ENCODE results near the gene SLC13A3.

SLC13A3 gene

GRCh38 chr20:46652699-46653098 lies 1.4 kb upstream of the SLC13A3 start:
- H3K36me3 ChIP-seq (ENCODE audit: insufficient read depth, low read length): no peaks in the 10 kb centered on the region
- H3K9ac ChIP-seq (ENCODE audit: low read depth, low read length): no peak overlapping the region
- H3K9me3 ChIP-seq (ENCODE audit: control insufficient read depth, insufficient read depth, low read length): no peaks in the 10 kb centered on the region
- H3K4me1 ChIP-seq (ENCODE audit: insufficient read depth, low read length): no peaks in the 10 kb centered on the region

- Histone ChIP-seq H3K9ac (ENCODE audit: low read depth, low read length) (no peak overlapping the region; the same call in 1 of the 2 replicates), H3K4me1 (ENCODE audit: insufficient read depth, low read length) (no peaks in the 10 kb centered on the region), H3K9me3 (ENCODE audit: control insufficient read depth, insufficient read depth, low read length) (no peaks in the 10 kb centered on the region), H3K36me3 (ENCODE audit: insufficient read depth, low read length) (no peaks in the 10 kb centered on the region)
Observed at GRCh38 chr20:46650575-46651090, 626 bp downstream of the SLC13A3 start.

GRCh38 chr20:46649965-46650542 lies 1.2 kb downstream of the SLC13A3 start:
- Histone ChIP-seq H3K4me1 (ENCODE audit: insufficient read depth, low read length) (no peaks in the 10 kb centered on the region), H3K9ac (ENCODE audit: low read depth, low read length) (no peak overlapping the region), H3K9me3 (ENCODE audit: control insufficient read depth, insufficient read depth, low read length) (no peaks in the 10 kb centered on the region), H3K36me3 (ENCODE audit: insufficient read depth, low read length) (no peaks in the 10 kb centered on the region)

GRCh38 chr20:46649650-46649949 lies 1.7 kb downstream of the SLC13A3 start:
- H3K4me1 ChIP-seq (ENCODE audit: insufficient read depth, low read length): no peaks in the 10 kb centered on the region
- no peak overlapping the region for H3K9ac ChIP-seq (ENCODE audit: low read depth, low read length)
- no peaks in the 10 kb centered on the region for H3K36me3 ChIP-seq (ENCODE audit: insufficient read depth, low read length)
- H3K9me3 ChIP-seq (ENCODE audit: control insufficient read depth, insufficient read depth, low read length): no peaks in the 10 kb centered on the region

- H3K9me3 ChIP-seq (ENCODE audit: control insufficient read depth, insufficient read depth, low read length): no peaks in the 10 kb centered on the region
- no peaks in the 10 kb centered on the region for H3K36me3 ChIP-seq (ENCODE audit: insufficient read depth, low read length)
- no peak overlapping the region for H3K9ac ChIP-seq (ENCODE audit: low read depth, low read length)
- no peaks in the 10 kb centered on the region for H3K4me1 ChIP-seq (ENCODE audit: insufficient read depth, low read length)
Observed at GRCh38 chr20:46648903-46649649, 2.2 kb downstream of the SLC13A3 start.

GRCh38 chr20:46647469-46647868 lies 3.8 kb downstream of the SLC13A3 start:
- no peaks in the 10 kb centered on the region for H3K9me3 ChIP-seq (ENCODE audit: control insufficient read depth, insufficient read depth, low read length)
- no peaks in the 10 kb centered on the region for H3K4me1 ChIP-seq (ENCODE audit: insufficient read depth, low read length)
- H3K36me3 ChIP-seq (ENCODE audit: insufficient read depth, low read length): no peaks in the 10 kb centered on the region

GRCh38 chr20:46646659-46647380 lies 4.4 kb downstream of the SLC13A3 start:
- Histone ChIP-seq H3K36me3 (ENCODE audit: insufficient read depth, low read length) (no peaks in the 10 kb centered on the region), H3K9me3 (ENCODE audit: control insufficient read depth, insufficient read depth, low read length) (no peaks in the 10 kb centered on the region), H3K9ac (ENCODE audit: low read depth, low read length) (no peak overlapping the region), H3K4me1 (ENCODE audit: insufficient read depth, low read length) (no peaks in the 10 kb centered on the region)

More at GRCh38 chr20:46647469-46647868, 3.8 kb downstream of the SLC13A3 start:
- H3K9ac ChIP-seq (ENCODE audit: low read depth, low read length): no peak overlapping the region

GRCh38 chr20:46646122-46646521 lies 5.1 kb downstream of the SLC13A3 start:
- Histone ChIP-seq H3K36me3 (ENCODE audit: insufficient read depth, low read length) (no peaks in the 10 kb centered on the region), H3K9ac (ENCODE audit: low read depth, low read length) (no peak overlapping the region), H3K4me1 (ENCODE audit: insufficient read depth, low read length) (no peaks in the 10 kb centered on the region), H3K9me3 (ENCODE audit: control insufficient read depth, insufficient read depth, low read length) (no peaks in the 10 kb centered on the region)

GRCh38 chr20:46644733-46645132 lies 6.5 kb downstream of the SLC13A3 start:
- H3K36me3 ChIP-seq (ENCODE audit: insufficient read depth, low read length): no peaks in the 10 kb centered on the region
- no peak overlapping the region for H3K9ac ChIP-seq (ENCODE audit: low read depth, low read length)
- peaks cover 6% of the 10 kb centered on the region; the same call in 1 of the 2 replicates for H3K4me1 ChIP-seq (ENCODE audit: insufficient read depth, low read length)
- no peaks in the 10 kb centered on the region for H3K9me3 ChIP-seq (ENCODE audit: control insufficient read depth, insufficient read depth, low read length)

- Histone ChIP-seq H3K36me3 (ENCODE audit: insufficient read depth, low read length) (no peaks in the 10 kb centered on the region), H3K9me3 (ENCODE audit: control insufficient read depth, insufficient read depth, low read length) (no peaks in the 10 kb centered on the region), H3K4me1 (ENCODE audit: insufficient read depth, low read length) (peaks cover 6% of the 10 kb centered on the region; the same call in 1 of the 2 replicates), H3K9ac (ENCODE audit: low read depth, low read length) (no peak overlapping the region)
Observed at GRCh38 chr20:46644160-46644559, 7.1 kb downstream of the SLC13A3 start.

- Histone ChIP-seq H3K36me3 (ENCODE audit: insufficient read depth, low read length) (no peaks in the 10 kb centered on the region), H3K9me3 (ENCODE audit: control insufficient read depth, insufficient read depth, low read length) (no peaks in the 10 kb centered on the region), H3K9ac (ENCODE audit: low read depth, low read length) (no peak overlapping the region), H3K4me1 (ENCODE audit: insufficient read depth, low read length) (peaks cover 13% of the 10 kb centered on the region; the same call in 1 of the 2 replicates)
Observed at GRCh38 chr20:46642969-46643343, 8.3 kb downstream of the SLC13A3 start.

GRCh38 chr20:46642265-46642968 lies 8.8 kb downstream of the SLC13A3 start:
- H3K4me1 ChIP-seq (ENCODE audit: insufficient read depth, low read length): peaks cover 15% of the 10 kb centered on the region; the same call in 1 of the 2 replicates
- no peak overlapping the region for H3K9ac ChIP-seq (ENCODE audit: low read depth, low read length)
- no peaks in the 10 kb centered on the region for H3K9me3 ChIP-seq (ENCODE audit: control insufficient read depth, insufficient read depth, low read length)
- no peaks in the 10 kb centered on the region for H3K36me3 ChIP-seq (ENCODE audit: insufficient read depth, low read length)

- Histone ChIP-seq H3K4me1 (ENCODE audit: insufficient read depth, low read length) (peaks cover 15% of the 10 kb centered on the region; the same call in 1 of the 2 replicates), H3K9ac (ENCODE audit: low read depth, low read length) (no peak overlapping the region), H3K36me3 (ENCODE audit: insufficient read depth, low read length) (no peaks in the 10 kb centered on the region), H3K9me3 (ENCODE audit: control insufficient read depth, insufficient read depth, low read length) (no peaks in the 10 kb centered on the region)
Observed at GRCh38 chr20:46641424-46641823, 9.8 kb downstream of the SLC13A3 start.

Measured in ES-I3 (cell line).